GM23338 (cell line): Measurements from ENCODE around the gene KCNMB1. TPM values are rescaled to one million over a fixed set of nuclear protein-coding genes. Genes with fewer than 3 reads are reported as not detected.

Experiments used
- ATAC-seq: fragments of 200-7000 bp; cut with Tn5 transposase; 3 replicates; pipeline ENCODE4 v1.9.1; 2020
- DNase-seq: peaks from one replicate; pipeline ENCODE4 v3.0.0-alpha.2; 2015; ENCODE audit warnings: low spot score
- H2AFZ ChIP-seq: fragments of 200-600 bp; sonication (generic); 2 replicates; pipeline ENCODE4 v1.8.0; 2016; ENCODE audit warnings: antibody characterized with exemption, mild to moderate bottlenecking, moderate library complexity
- H3F3A ChIP-seq: fragments of 200-600 bp; sonication (generic); replicated peaks from 2 replicates; pipeline ENCODE4 v1.8.0; 2017; ENCODE audit warnings: antibody characterized with exemption, mixed run types, low read depth
- H3K27ac ChIP-seq: fragments of 200-600 bp; sonication (generic); 2 replicates; pipeline ENCODE4 v1.6.1; 2016; ENCODE audit warnings: low read depth
- H3K27me3 ChIP-seq: fragments of 200-600 bp; sonication (generic); 2 replicates; pipeline ENCODE4 v1.8.0; 2016; ENCODE audit warnings: mild to moderate bottlenecking, mixed run types, moderate library complexity; ENCODE audit not compliant: insufficient read depth
- H3K36me3 ChIP-seq: fragments of 200-600 bp; sonication (generic); 2 replicates; pipeline ENCODE4 v1.8.0; 2016; ENCODE audit warnings: mild to moderate bottlenecking; ENCODE audit not compliant: insufficient read depth
- H3K4me1 ChIP-seq: fragments of 200-600 bp; sonication (generic); 2 replicates; pipeline ENCODE4 v1.8.0; 2016; ENCODE audit warnings: mild to moderate bottlenecking, moderate library complexity; ENCODE audit not compliant: insufficient read depth
- H3K4me2 ChIP-seq: fragments of 200-600 bp; sonication (generic); 2 replicates; pipeline ENCODE4 v1.7.1; 2017; ENCODE audit warnings: mixed run types
- H3K4me3 ChIP-seq: fragments of 200-600 bp; sonication (generic); 2 replicates; pipeline ENCODE4 v1.6.1; 2016; ENCODE audit warnings: mixed run types
- H3K79me2 ChIP-seq: fragments of 200-600 bp; sonication (generic); replicated peaks from 2 replicates; pipeline ENCODE4 v1.8.0; 2017; ENCODE audit warnings: mild to moderate bottlenecking; ENCODE audit not compliant: insufficient read depth
- H3K9me2 ChIP-seq: fragments of 200-600 bp; sonication (generic); 2 replicates; pipeline ENCODE4 v1.8.0; 2017; ENCODE audit not compliant: insufficient read depth
- H4K20me1 ChIP-seq: fragments of 200-600 bp; sonication (generic); replicated peaks from 2 replicates; pipeline ENCODE4 v1.8.0; 2017; ENCODE audit warnings: mild to moderate bottlenecking; ENCODE audit not compliant: insufficient read depth
- H3K27ac Mint-ChIP-seq: 2 replicates; pipeline ENCODE4 v1.8.0; 2020; ENCODE audit warnings: inconsistent platforms, mild to moderate bottlenecking, moderate library complexity, mixed read lengths
- H3K27me3 Mint-ChIP-seq: 3 replicates; pipeline ENCODE4 v1.8.0; 2022; ENCODE audit warnings: low read depth, mild to moderate bottlenecking, moderate library complexity, mixed read lengths, inconsistent platforms; ENCODE audit not compliant: insufficient read depth, poor library complexity
- H3K36me3 Mint-ChIP-seq: 3 replicates; pipeline ENCODE4 v1.8.0; 2021; ENCODE audit warnings: low read depth, mild to moderate bottlenecking, inconsistent platforms, moderate library complexity, mixed read lengths
- H3K4me1 Mint-ChIP-seq: 3 replicates; pipeline ENCODE4 v1.8.0; 2020; ENCODE audit warnings: mild to moderate bottlenecking, inconsistent platforms, mixed read lengths
- H3K4me3 Mint-ChIP-seq: 3 replicates; pipeline ENCODE4 v1.8.0; 2021; ENCODE audit warnings: moderate library complexity, mild to moderate bottlenecking, inconsistent platforms, mixed read lengths
- H3K9me3 Mint-ChIP-seq: 3 replicates; pipeline ENCODE4 v1.8.0; 2020; ENCODE audit warnings: moderate library complexity, mild to moderate bottlenecking, inconsistent platforms, mixed read lengths
- CREB1 ChIP-seq: fragments of 250-450 bp; sonication (Bioruptor Pico); IDR thresholded peaks from 2 replicates; pipeline ENCODE4 v1.5.0; 2020; ENCODE audit warnings: low read depth, mild to moderate bottlenecking, moderate library complexity
- CTCF ChIP-seq, 2 experiments: fragments of 200-600 bp in 1 of 2; sonication (generic) in 1 of 2; conservative IDR thresholded peaks; 2 replicates each; pipeline versions ENCODE4 v1.5.1 to v1.6.1; 2016 to 2017; ENCODE audit warnings: antibody characterized with exemption in 2 of 2, low read depth in 2 of 2, mild to moderate bottlenecking in 2 of 2, moderate library complexity in 1 of 2
- EZH2 ChIP-seq: fragments of 200-600 bp; sonication (generic); IDR thresholded peaks from one replicate; pipeline ENCODE4 v1.8.0; 2017; ENCODE audit warnings: antibody characterized with exemption, mild to moderate bottlenecking, low read depth; ENCODE audit not compliant: unreplicated experiment
- EZH2phosphoT487 ChIP-seq: fragments of 200-600 bp; sonication (generic); IDR thresholded peaks from one replicate; pipeline ENCODE4 v1.8.1; 2018; ENCODE audit warnings: antibody characterized with exemption; ENCODE audit not compliant: unreplicated experiment
- JUNB ChIP-seq: IDR thresholded peaks from one replicate; pipeline ENCODE4 v1.6.1; 2016; ENCODE audit warnings: antibody characterized with exemption; ENCODE audit not compliant: unreplicated experiment
- POLR2AphosphoS5 ChIP-seq: IDR thresholded peaks from 2 replicates; pipeline ENCODE4 v1.6.1; 2016; ENCODE audit warnings: antibody characterized with exemption, low read depth
- REST ChIP-seq: IDR thresholded peaks from one replicate; pipeline ENCODE4 v1.6.1; 2018; ENCODE audit warnings: antibody characterized with exemption; ENCODE audit not compliant: unreplicated experiment
- STAT1 ChIP-seq: IDR thresholded peaks from one replicate; pipeline ENCODE4 v1.6.1; 2016; ENCODE audit warnings: antibody characterized with exemption; ENCODE audit not compliant: unreplicated experiment
- ZNF114 ChIP-seq: fragments of 250-450 bp; sonication (Bioruptor Pico); IDR thresholded peaks from 2 replicates; pipeline ENCODE4 v1.5.0; 2020; ENCODE audit warnings: mild to moderate bottlenecking, moderate library complexity
- ZNF331 ChIP-seq: fragments of 250-450 bp; sonication (Bioruptor Pico); IDR thresholded peaks from 2 replicates; pipeline ENCODE4 v1.5.0; 2020; ENCODE audit warnings: low read depth, mild to moderate bottlenecking, moderate library complexity
- ZNF462 ChIP-seq: fragments of 250-450 bp; sonication (Bioruptor Pico); IDR thresholded peaks from 2 replicates; pipeline ENCODE4 v1.5.0; 2020; ENCODE audit warnings: mild to moderate bottlenecking, moderate library complexity
- polyA plus RNA-seq: library from polyadenylated mRNA; unstranded; fragments of >200 nt; fragmentation: Nextera tagmentation; extraction: Ambion mirVana; gene quantifications from 2 replicates; pipeline ENCODE4 v1.2.1, GENCODE V29; 2016
- total RNA-seq: library from RNA; depleted of rRNA; stranded (reverse); fragments of >200 nt; shearing (Covaris generic); gene quantifications from 2 replicates; pipeline ENCODE4 v1.2.3, GENCODE V29; 2014

KCNMB1 gene
- total and polyA plus RNA-seq, 2 experiments from 2014 or later: 0.17 to 0.19 TPM

- no peaks in the 10 kb centered on the region for H4K20me1 ChIP-seq
- no peak for ATAC-seq
Observed at GRCh38 chr5:170425731-170426130, 36.6 kb upstream of the KCNMB1 start.

GRCh38 chr5:170424629-170425028 is 35.5 kb upstream of the KCNMB1 start:
- H3K79me2 ChIP-seq: no peaks in the 10 kb centered on the region
- no peaks in the 10 kb centered on the region for H3K4me1 ChIP-seq
- no peak overlapping the region for H2AFZ ChIP-seq
- H3K4me3 Mint-ChIP-seq: no peak overlapping the region
- no peaks in the 10 kb centered on the region for H3K36me3 ChIP-seq
- H3K36me3 Mint-ChIP-seq: no peaks in the 10 kb centered on the region
- no peak overlapping the region for H3K27ac Mint-ChIP-seq
- no peak overlapping the region for H3K4me3 ChIP-seq
- H3K9me3 Mint-ChIP-seq: no peaks in the 10 kb centered on the region
- no peak for DNase-seq
- no peak overlapping the region for H3K27ac ChIP-seq
- H3K9me2 ChIP-seq: no peaks in the 10 kb centered on the region
- ATAC-seq: no peak
- H3K4me2 ChIP-seq: no peak overlapping the region
- H3K27me3 Mint-ChIP-seq: peaks cover 7% of the 10 kb centered on the region
- no peaks in the 10 kb centered on the region for H3F3A ChIP-seq
- H3K4me1 Mint-ChIP-seq: peaks cover 16% of the 10 kb centered on the region
- no peaks in the 10 kb centered on the region for H4K20me1 ChIP-seq
- H3K27me3 ChIP-seq: no peaks in the 10 kb centered on the region
- TF ChIP-seq CTCF (conservative IDR thresholded peaks at IDR 0.05; ENCODE audit: low read depth in 2 of 2): no peak
- no peak for TF ChIP-seq STAT1
- no peak for TF ChIP-seq ZNF114
- TF ChIP-seq ZNF462 (CRISPR knock-in tag): no peak
- TF ChIP-seq ZNF331: no peak
- TF ChIP-seq EZH2phosphoT487: no peak
- TF ChIP-seq REST: no peak
- no peak for TF ChIP-seq EZH2
- TF ChIP-seq CREB1 (CRISPR knock-in tag): no peak
- no peak for TF ChIP-seq POLR2AphosphoS5

More at GRCh38 chr5:170425731-170426130, 36.6 kb upstream of the KCNMB1 start:
- Histone ChIP-seq H3K9me2 (no peaks in the 10 kb centered on the region), H3K4me3 (no peak overlapping the region), H3K27ac (no peak overlapping the region), H3K36me3 (no peaks in the 10 kb centered on the region), H3K4me2 (no peak overlapping the region), H2AFZ (no peak overlapping the region), H3K79me2 (no peaks in the 10 kb centered on the region), H3F3A (no peaks in the 10 kb centered on the region), H3K27me3 (no peaks in the 10 kb centered on the region), H3K4me1 (no peaks in the 10 kb centered on the region)
- no peaks in the 10 kb centered on the region for H3K36me3 Mint-ChIP-seq
- H3K4me1 Mint-ChIP-seq: peaks cover 11% of the 10 kb centered on the region
- no peak for TF ChIP-seq STAT1
- no peak for TF ChIP-seq JUNB
- H3K27ac Mint-ChIP-seq: no peak overlapping the region
- no peak for DNase-seq
- no peak overlapping the region for H3K4me3 Mint-ChIP-seq
- H3K9me3 Mint-ChIP-seq: no peaks in the 10 kb centered on the region
- peaks cover 7% of the 10 kb centered on the region for H3K27me3 Mint-ChIP-seq
